ENCODE results near the gene PIEZO2.

Gene PIEZO2

GRCh38 chr18:10783941-10784340 lies 365.4 kb downstream of the PIEZO2 start:
- no peak overlapping the region for H3K9ac ChIP-seq (ENCODE audit: insufficient read length, low read depth)
- DNase-seq (ENCODE audit: low read depth, low spot score) = no peak
- no peak overlapping the region for H3K4me3 ChIP-seq (ENCODE audit: insufficient read length, low read depth)
- TF ChIP-seq ZNF274 (IDR thresholded peaks at IDR 0.05; ENCODE audit: low read depth, low read length) (no peak), YY1 (IDR thresholded peaks at IDR 0.05; ENCODE audit: insufficient read depth, insufficient read length) (no peak), SUZ12 (IDR thresholded peaks at IDR 0.05; ENCODE audit: extremely low read depth, insufficient read depth, insufficient read length) (no peak)
- no peaks in the 10 kb centered on the region for H3K27me3 ChIP-seq (ENCODE audit: insufficient read depth, insufficient read length)
- H3K4me1 ChIP-seq (ENCODE audit: insufficient read depth, insufficient read length) = no peaks in the 10 kb centered on the region
- H3K9me3 ChIP-seq (ENCODE audit: insufficient read depth, low read length) = no peaks in the 10 kb centered on the region
- no peaks in the 10 kb centered on the region for H3K36me3 ChIP-seq (ENCODE audit: insufficient read depth, insufficient read length, low read length)

- no peak overlapping the region for H3K4me3 ChIP-seq (ENCODE audit: insufficient read length, low read depth)
- TF ChIP-seq SUZ12 (IDR thresholded peaks at IDR 0.05; ENCODE audit: extremely low read depth, insufficient read depth, insufficient read length) = no peak
- no peak for TF ChIP-seq YY1 (IDR thresholded peaks at IDR 0.05; ENCODE audit: insufficient read depth, insufficient read length)
- no peak for TF ChIP-seq ZNF274 (IDR thresholded peaks at IDR 0.05; ENCODE audit: low read depth, low read length)
These were observed 372.9 kb downstream of the PIEZO2 start for GRCh38 chr18:10776493-10776892.

GRCh38 chr18:10775026-10775425 lies 374.3 kb downstream of the PIEZO2 start:
- Histone ChIP-seq H3K36me3 (ENCODE audit: insufficient read depth, insufficient read length, low read length) (no peaks in the 10 kb centered on the region), H3K9ac (ENCODE audit: insufficient read length, low read depth) (no peak overlapping the region), H3K4me1 (ENCODE audit: insufficient read depth, insufficient read length) (no peaks in the 10 kb centered on the region), H3K4me3 (ENCODE audit: insufficient read length, low read depth) (no peak overlapping the region), H3K9me3 (ENCODE audit: insufficient read depth, low read length) (no peaks in the 10 kb centered on the region), H3K27me3 (ENCODE audit: insufficient read depth, insufficient read length) (no peaks in the 10 kb centered on the region)
- TF ChIP-seq SUZ12 (IDR thresholded peaks at IDR 0.05; ENCODE audit: extremely low read depth, insufficient read depth, insufficient read length) (no peak), ZNF274 (IDR thresholded peaks at IDR 0.05; ENCODE audit: low read depth, low read length) (no peak), YY1 (IDR thresholded peaks at IDR 0.05; ENCODE audit: insufficient read depth, insufficient read length) (no peak)
- no peak for DNase-seq (ENCODE audit: low read depth, low spot score)

More at GRCh38 chr18:10776493-10776892, 372.9 kb downstream of the PIEZO2 start:
- H3K9ac ChIP-seq (ENCODE audit: insufficient read length, low read depth) = no peak overlapping the region
- H3K4me1 ChIP-seq (ENCODE audit: insufficient read depth, insufficient read length) = no peaks in the 10 kb centered on the region
- H3K27me3 ChIP-seq (ENCODE audit: insufficient read depth, insufficient read length) = no peaks in the 10 kb centered on the region
- no peaks in the 10 kb centered on the region for H3K9me3 ChIP-seq (ENCODE audit: insufficient read depth, low read length)
- no peaks in the 10 kb centered on the region for H3K36me3 ChIP-seq (ENCODE audit: insufficient read depth, insufficient read length, low read length)
- DNase-seq (ENCODE audit: low read depth, low spot score) = no peak

GRCh38 chr18:10771053-10771709 lies 378.2 kb downstream of the PIEZO2 start:
- Histone ChIP-seq H3K27me3 (ENCODE audit: insufficient read depth, insufficient read length) (no peaks in the 10 kb centered on the region), H3K36me3 (ENCODE audit: insufficient read depth, insufficient read length, low read length) (no peaks in the 10 kb centered on the region), H3K4me1 (ENCODE audit: insufficient read depth, insufficient read length) (no peaks in the 10 kb centered on the region), H3K9me3 (ENCODE audit: insufficient read depth, low read length) (no peaks in the 10 kb centered on the region), H3K4me3 (ENCODE audit: insufficient read length, low read depth) (no peak overlapping the region), H3K9ac (ENCODE audit: insufficient read length, low read depth) (no peak overlapping the region)
- no peak for TF ChIP-seq ZNF274 (IDR thresholded peaks at IDR 0.05; ENCODE audit: low read depth, low read length)
- no peak for TF ChIP-seq SUZ12 (IDR thresholded peaks at IDR 0.05; ENCODE audit: extremely low read depth, insufficient read depth, insufficient read length)
- TF ChIP-seq YY1 (IDR thresholded peaks at IDR 0.05; ENCODE audit: insufficient read depth, insufficient read length) = no peak
- no peak for DNase-seq (ENCODE audit: low read depth, low spot score)

- Histone ChIP-seq H3K36me3 (ENCODE audit: insufficient read depth, insufficient read length, low read length) (no peaks in the 10 kb centered on the region), H3K9ac (ENCODE audit: insufficient read length, low read depth) (no peak overlapping the region), H3K9me3 (ENCODE audit: insufficient read depth, low read length) (no peaks in the 10 kb centered on the region), H3K4me1 (ENCODE audit: insufficient read depth, insufficient read length) (no peaks in the 10 kb centered on the region), H3K27me3 (ENCODE audit: insufficient read depth, insufficient read length) (no peaks in the 10 kb centered on the region), H3K4me3 (ENCODE audit: insufficient read length, low read depth) (no peak overlapping the region)
- DNase-seq (ENCODE audit: low read depth, low spot score) = no peak
- TF ChIP-seq ZNF274 (IDR thresholded peaks at IDR 0.05; ENCODE audit: low read depth, low read length) (no peak), SUZ12 (IDR thresholded peaks at IDR 0.05; ENCODE audit: extremely low read depth, insufficient read depth, insufficient read length) (no peak), YY1 (IDR thresholded peaks at IDR 0.05; ENCODE audit: insufficient read depth, insufficient read length) (no peak)
These were observed 379.1 kb downstream of the PIEZO2 start for GRCh38 chr18:10770264-10770663.

- no peaks in the 10 kb centered on the region for H3K4me1 ChIP-seq (ENCODE audit: insufficient read depth, insufficient read length)
- no peak overlapping the region for H3K4me3 ChIP-seq (ENCODE audit: insufficient read length, low read depth)
- DNase-seq (ENCODE audit: low read depth, low spot score) = no peak
- no peaks in the 10 kb centered on the region for H3K9me3 ChIP-seq (ENCODE audit: insufficient read depth, low read length)
- no peak overlapping the region for H3K9ac ChIP-seq (ENCODE audit: insufficient read length, low read depth)
- no peaks in the 10 kb centered on the region for H3K27me3 ChIP-seq (ENCODE audit: insufficient read depth, insufficient read length)
- H3K36me3 ChIP-seq (ENCODE audit: insufficient read depth, insufficient read length, low read length) = no peaks in the 10 kb centered on the region
- TF ChIP-seq YY1 (IDR thresholded peaks at IDR 0.05; ENCODE audit: insufficient read depth, insufficient read length) (no peak), SUZ12 (IDR thresholded peaks at IDR 0.05; ENCODE audit: extremely low read depth, insufficient read depth, insufficient read length) (no peak), ZNF274 (IDR thresholded peaks at IDR 0.05; ENCODE audit: low read depth, low read length) (no peak)
These were observed 381.1 kb downstream of the PIEZO2 start for GRCh38 chr18:10768221-10768620.

GRCh38 chr18:10767658-10768057 lies 381.7 kb downstream of the PIEZO2 start:
- Histone ChIP-seq H3K4me3 (ENCODE audit: insufficient read length, low read depth) (no peak overlapping the region), H3K36me3 (ENCODE audit: insufficient read depth, insufficient read length, low read length) (no peaks in the 10 kb centered on the region), H3K27me3 (ENCODE audit: insufficient read depth, insufficient read length) (no peaks in the 10 kb centered on the region), H3K4me1 (ENCODE audit: insufficient read depth, insufficient read length) (no peaks in the 10 kb centered on the region), H3K9ac (ENCODE audit: insufficient read length, low read depth) (no peak overlapping the region), H3K9me3 (ENCODE audit: insufficient read depth, low read length) (no peaks in the 10 kb centered on the region)
- DNase-seq (ENCODE audit: low read depth, low spot score) = no peak
- TF ChIP-seq YY1 (IDR thresholded peaks at IDR 0.05; ENCODE audit: insufficient read depth, insufficient read length) (no peak), ZNF274 (IDR thresholded peaks at IDR 0.05; ENCODE audit: low read depth, low read length) (no peak), SUZ12 (IDR thresholded peaks at IDR 0.05; ENCODE audit: extremely low read depth, insufficient read depth, insufficient read length) (no peak)

Data from NT2/D1 (cell line).